Thyroid gland (tissue), 4 donors: ENCODE measurements around the gene HOXD8. TPM values are rescaled to one million over a fixed set of nuclear protein-coding genes. Genes with fewer than 3 reads are reported as not detected.

Experiments used
- DNase-seq, 2 donors: peaks; one replicate each; pipeline ENCODE4 v3.0.0-alpha.2; 2019
- H3K27ac ChIP-seq, 3 donors: fragments of 200-600 bp; sonication (generic); 1 replicate in 2 of 3; 2 replicates in 1 of 3; pipeline ENCODE4 v1.5.1; 2016 to 2019; ENCODE audit warnings: mild to moderate bottlenecking in 1 of 3, moderate library complexity in 1 of 3
- H3K27me3 ChIP-seq: fragments of 200-600 bp; sonication (generic); one replicate; pipeline ENCODE4 v1.5.1; 2019
- H3K36me3 ChIP-seq, 2 donors: fragments of 200-600 bp; sonication (generic); one replicate each; pipeline ENCODE4 v1.5.1; 2016 to 2019
- H3K4me1 ChIP-seq, 2 donors: fragments of 200-600 bp; sonication (generic); one replicate each; pipeline ENCODE4 v1.5.1; 2017 to 2019
- H3K4me3 ChIP-seq, 3 donors: fragments of 200-600 bp; sonication (generic); replicated peaks in 1 of 3; 1 replicate in 2 of 3; 2 replicates in 1 of 3; pipeline ENCODE4 v1.5.1; 2016; ENCODE audit warnings: mild to moderate bottlenecking in 1 of 3
- H3K9me3 ChIP-seq: fragments of 200-600 bp; sonication (generic); one replicate; pipeline ENCODE4 v1.5.1; 2017
- CTCF ChIP-seq, 6 experiments: fragments of 200-600 bp in 3 of 6; fragments of 450-650 bp in 3 of 6; sonication (generic) in 3 of 6; IDR thresholded peaks; one replicate each; pipeline ENCODE4 v1.5.1; 2016 to 2019; ENCODE audit warnings: antibody characterized with exemption in 6 of 6, mild to moderate bottlenecking in 2 of 6, inconsistent platforms in 1 of 6, moderate library complexity in 1 of 6
- POLR2A ChIP-seq, 2 donors: fragments of 450-650 bp; IDR thresholded peaks; one replicate each; pipeline ENCODE4 v1.6.1; 2017; ENCODE audit warnings: antibody characterized with exemption in 2 of 2, mild to moderate bottlenecking in 2 of 2, moderate library complexity in 1 of 2
- WGBS, 2 donors: methylation state at CpG; one replicate each; pipeline ENCODE4 v1.1.5; 2017; 5-methylcytosine and 5-hydroxymethylcytosine counted together
- intact Hi-C: fragments of 100-400 bp; cut with DNase I; formaldehyde crosslinking; loops from one replicate; pipeline ENCODE4 v1.15.1; 2023
- total RNA-seq, 4 donors: library from RNA; depleted of rRNA; stranded (reverse); fragments of >200 nt; gene quantifications; one replicate each; pipeline ENCODE4 v1.2.3, GENCODE V29; 2016

Gene HOXD8
- total RNA-seq, 4 donors from 2014 or later: 4.1 to 24.9 (median 9.9) TPM

- TF ChIP-seq POLR2A (IDR thresholded peaks at IDR 0.05) (no peak), CTCF (IDR thresholded peaks at IDR 0.05) (no peak)
- Histone ChIP-seq H3K36me3 (no peaks in the 10 kb centered on the region), H3K27me3 (peaks cover 75% of the 10 kb centered on the region), H3K4me3 (peak overlapping the region in 1 of 3 donors; percentile 28), H3K27ac (peak overlapping the region in 1 of 3 donors; percentile 51), H3K9me3 (no peaks in the 10 kb centered on the region), H3K4me1 (peaks cover 0 to 15% of the 10 kb centered on the region in 2 donors)
- 5 to 6% methylated on average over 12 to 20 of the region's 47 CpGs for WGBS, 2 donors
- intact Hi-C loops: loop anchor here (10.0 kb wide), 1 partner anchor 1023 kb away; no protein-coding TSS in a partner anchor
- no peak for DNase-seq
These were observed 7.3 kb upstream of the HOXD8 start for GRCh38 chr2:176122052-176122682.

- Histone ChIP-seq H3K27ac (peak within 1 kb of the TSS in 2 of 3 donors; percentile 5 to 51), H3K4me3 (peak within 1 kb of the TSS in 1 of 3 donors; percentile 28), H3K36me3 (no peaks in the 10 kb centered on the region), H3K9me3 (no peaks in the 10 kb centered on the region), H3K27me3 (peaks cover 75% of the 10 kb centered on the region), H3K4me1 (peaks cover 0 to 15% of the 10 kb centered on the region in 2 donors)
- intact Hi-C loops: loop anchor here (10.0 kb wide), 1 partner anchor 1022 kb away; no protein-coding TSS in a partner anchor
- 6 to 12% methylated on average over 13 to 30 of the region's 84 CpGs for WGBS, 2 donors
- DNase-seq: peak; percentile 33 to 37
- TF ChIP-seq CTCF (IDR thresholded peaks at IDR 0.05) (no peak), POLR2A (IDR thresholded peaks at IDR 0.05) (peak in 1 of 2 donors; percentile 20)
These were observed 6.7 kb upstream of the HOXD8 start, which contains the start of gene HOXD9 for GRCh38 chr2:176122683-176123410. HOXD9 (plus strand) TSS chr2:176122719; CDS start chr2:176122769, 50 bp downstream.

GRCh38 chr2:176123411-176124109 lies 5.9 kb upstream of the HOXD8 start:
- no peak for DNase-seq
- Histone ChIP-seq H3K4me1 (peaks cover 0 to 15% of the 10 kb centered on the region in 2 donors), H3K36me3 (no peaks in the 10 kb centered on the region), H3K27ac (peak overlapping the region in 1 of 3 donors; percentile 51), H3K9me3 (no peaks in the 10 kb centered on the region), H3K4me3 (peak overlapping the region in 1 of 3 donors; percentile 28), H3K27me3 (peaks cover 75% of the 10 kb centered on the region)
- TF ChIP-seq POLR2A (IDR thresholded peaks at IDR 0.05) (no peak), CTCF (IDR thresholded peaks at IDR 0.05) (no peak)
- intact Hi-C loops: loop anchor here (10.0 kb wide), 1 partner anchor 1021 kb away; no protein-coding TSS in a partner anchor
- 10 to 12% methylated on average over 24 to 25 of the region's 40 CpGs for WGBS, 2 donors

GRCh38 chr2:176124110-176124946 lies 5.2 kb upstream of the HOXD8 start:
- Histone ChIP-seq H3K27ac (peak overlapping the region in 1 of 3 donors; percentile 51), H3K9me3 (no peaks in the 10 kb centered on the region), H3K4me1 (peaks cover 1 to 18% of the 10 kb centered on the region in 2 donors), H3K4me3 (no peak overlapping the region), H3K36me3 (no peaks in the 10 kb centered on the region), H3K27me3 (peaks cover 79% of the 10 kb centered on the region)
- TF ChIP-seq CTCF (IDR thresholded peaks at IDR 0.05) (no peak), POLR2A (IDR thresholded peaks at IDR 0.05) (no peak)
- 16 to 23% methylated on average over 32 to 33 of the region's 34 CpGs for WGBS, 2 donors
- intact Hi-C loops: loop anchor here (10.0 kb wide), 1 partner anchor 1020 kb away; no protein-coding TSS in a partner anchor
- DNase-seq: no peak
